ENCODE measurements around the gene USP48.
"Not testable (repeated sequence)": the region's sequence is repeated elsewhere in the genome, so short reads cannot be mapped to it uniquely, and the experiment has no call there.

Gene USP48

GRCh38 chr1:21775985-21776562, 6.9 kb downstream of the USP48 start:
- no peaks in the 10 kb centered on the region for H3K36me3 ChIP-seq (ENCODE audit: insufficient read depth, low read length)
- no peaks in the 10 kb centered on the region for H3K4me1 ChIP-seq (ENCODE audit: insufficient read depth, low read length)
- no peak overlapping the region for H3K4me3 ChIP-seq (ENCODE audit: low read length)
- H3K9me3 ChIP-seq (ENCODE audit: low read length), result peaks cover 1% of the 10 kb centered on the region
- no peak overlapping the region for H2AFZ ChIP-seq (ENCODE audit: low read depth, low read length)
- H3K27me3 ChIP-seq (ENCODE audit: insufficient read depth, low read length), result no peaks in the 10 kb centered on the region

DNA sequence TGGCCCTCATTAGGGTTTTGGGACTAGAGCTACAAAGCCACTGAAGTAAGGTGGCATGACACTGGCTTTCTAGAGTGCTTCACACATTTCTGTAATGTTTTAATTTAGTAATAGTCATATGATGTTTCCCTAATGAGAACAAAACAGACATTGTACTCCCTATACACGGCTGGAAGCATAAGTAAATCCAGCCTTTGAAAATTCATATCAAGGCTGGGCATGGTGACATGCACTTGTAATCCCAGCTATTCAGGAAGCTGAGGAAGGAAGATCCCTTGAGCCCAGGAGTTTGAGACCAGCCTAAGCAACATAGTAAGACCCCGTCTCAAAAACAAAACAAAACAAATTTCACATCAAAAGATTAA, 7.4 kb downstream of the USP48 start:
- peaks cover 1% of the 10 kb centered on the region for H3K9me3 ChIP-seq (ENCODE audit: low read length)
- no peaks in the 10 kb centered on the region for H3K4me1 ChIP-seq (ENCODE audit: insufficient read depth, low read length)
- H3K4me3 ChIP-seq (ENCODE audit: low read length), result no peak overlapping the region
- H3K36me3 ChIP-seq (ENCODE audit: insufficient read depth, low read length), result no peaks in the 10 kb centered on the region
- H3K27me3 ChIP-seq (ENCODE audit: insufficient read depth, low read length), result no peaks in the 10 kb centered on the region
- no peak overlapping the region for H2AFZ ChIP-seq (ENCODE audit: low read depth, low read length)

DNA sequence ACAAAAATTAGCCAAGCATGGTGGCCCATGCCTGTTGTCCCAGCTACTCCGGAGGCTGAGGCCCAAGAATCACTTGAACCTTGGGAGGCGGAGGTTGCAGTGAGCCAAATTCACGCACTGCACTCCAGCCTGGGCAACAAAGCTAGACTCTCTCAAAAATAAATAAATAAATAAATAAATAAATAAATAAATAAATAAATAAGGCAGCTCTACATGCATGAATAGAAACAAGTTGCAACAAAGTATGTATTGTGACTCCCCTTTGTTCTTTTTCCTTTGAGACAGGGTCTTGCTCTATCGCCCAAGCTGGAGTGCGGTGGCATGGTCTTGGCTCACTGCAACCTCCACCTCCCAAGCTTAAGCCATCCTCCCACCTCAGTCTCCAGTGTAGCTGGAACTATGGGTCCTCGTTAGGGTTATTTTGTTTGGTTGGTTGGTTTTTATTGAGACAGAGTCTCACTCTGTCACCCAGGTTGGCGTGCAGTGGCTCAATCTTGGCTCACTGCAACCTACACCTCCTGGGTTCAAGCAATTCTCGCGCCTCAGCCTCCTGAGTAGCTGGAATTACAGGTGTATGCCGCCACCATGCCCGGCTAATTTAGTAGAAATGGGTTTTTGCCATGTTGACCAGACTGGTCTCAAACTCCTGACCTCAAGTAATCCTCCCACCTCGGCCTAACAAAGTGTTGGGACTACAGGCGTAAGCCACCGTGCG, 8.0 kb downstream of the USP48 start:
- Histone ChIP-seq H2AFZ (ENCODE audit: low read depth, low read length) (no peak overlapping the region), H3K4me3 (ENCODE audit: low read length) (no peak overlapping the region), H3K4me1 (ENCODE audit: insufficient read depth, low read length) (no peaks in the 10 kb centered on the region), H3K9me3 (ENCODE audit: low read length) (peaks cover 1% of the 10 kb centered on the region), H3K27me3 (ENCODE audit: insufficient read depth, low read length) (no peaks in the 10 kb centered on the region), H3K36me3 (ENCODE audit: insufficient read depth, low read length) (no peaks in the 10 kb centered on the region)

- no peak overlapping the region for H3K4me3 ChIP-seq (ENCODE audit: low read length)
- H3K9me3 ChIP-seq (ENCODE audit: low read length), result peaks cover 1% of the 10 kb centered on the region
- no peaks in the 10 kb centered on the region for H3K4me1 ChIP-seq (ENCODE audit: insufficient read depth, low read length)
- no peaks in the 10 kb centered on the region for H3K27me3 ChIP-seq (ENCODE audit: insufficient read depth, low read length)
- no peak overlapping the region for H2AFZ ChIP-seq (ENCODE audit: low read depth, low read length)
- H3K36me3 ChIP-seq (ENCODE audit: insufficient read depth, low read length), result peaks cover 2% of the 10 kb centered on the region
These were observed 9.4 kb downstream of the USP48 start for GRCh38 chr1:21773585-21773984.

- H3K9me3 ChIP-seq (ENCODE audit: low read length); H2AFZ ChIP-seq (ENCODE audit: low read depth, low read length); H3K4me3 ChIP-seq (ENCODE audit: low read length); H3K36me3 ChIP-seq (ENCODE audit: insufficient read depth, low read length); H3K4me1 ChIP-seq (ENCODE audit: insufficient read depth, low read length); H3K27me3 ChIP-seq (ENCODE audit: insufficient read depth, low read length): not testable (repeated sequence)
These were observed 11.3 kb downstream of the USP48 start for GRCh38 chr1:21771672-21772071.

DNA sequence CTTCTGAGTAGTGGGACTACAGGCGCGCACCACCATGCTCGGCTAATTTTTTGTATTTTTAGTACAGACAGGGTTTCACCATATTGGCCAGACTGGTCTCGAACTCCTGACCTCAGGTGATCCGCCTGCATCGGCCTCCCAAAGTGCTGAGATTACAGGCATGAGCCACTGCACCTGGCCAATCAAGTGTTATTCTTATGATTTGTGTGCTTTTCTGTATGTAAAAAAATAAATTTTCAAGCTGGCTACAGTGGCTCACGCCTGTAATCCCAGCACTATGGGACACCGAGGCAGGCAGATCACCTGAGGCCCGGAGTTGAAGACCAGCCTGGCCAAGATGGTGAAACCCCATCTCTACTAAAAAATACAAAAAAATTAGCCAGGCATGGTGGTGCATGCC, 12.3 kb downstream of the USP48 start:
- not testable (repeated sequence) for H3K36me3 ChIP-seq (ENCODE audit: insufficient read depth, low read length); H3K9me3 ChIP-seq (ENCODE audit: low read length); H3K4me3 ChIP-seq (ENCODE audit: low read length); H2AFZ ChIP-seq (ENCODE audit: low read depth, low read length); H3K4me1 ChIP-seq (ENCODE audit: insufficient read depth, low read length); H3K27me3 ChIP-seq (ENCODE audit: insufficient read depth, low read length)

DNA sequence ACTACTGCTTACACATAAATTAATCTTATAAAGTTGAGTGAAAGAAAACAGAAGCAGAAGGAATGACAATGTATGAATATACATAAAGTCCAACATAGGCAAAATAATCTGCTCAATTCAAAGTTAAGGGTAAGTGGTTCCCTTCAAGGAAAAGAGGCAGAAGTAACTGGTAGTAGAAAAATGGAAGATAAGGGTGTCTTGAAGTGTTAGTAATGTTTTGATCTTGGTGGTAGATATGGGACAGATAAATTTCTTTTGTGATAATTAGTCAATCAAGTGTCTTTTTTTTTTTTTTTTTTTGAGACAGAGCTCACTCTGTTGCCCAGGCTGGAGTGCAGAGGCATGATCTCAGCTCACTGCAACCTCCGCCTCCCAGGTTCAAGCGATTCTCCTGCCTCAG, 12.7 kb downstream of the USP48 start:
- H3K9me3 ChIP-seq (ENCODE audit: low read length), result no peaks in the 10 kb centered on the region

GRCh38 chr1:21767106-21767505, 15.8 kb downstream of the USP48 start:
- not testable (repeated sequence) for H3K4me3 ChIP-seq (ENCODE audit: low read length); H3K27me3 ChIP-seq (ENCODE audit: insufficient read depth, low read length); H2AFZ ChIP-seq (ENCODE audit: low read depth, low read length); H3K9me3 ChIP-seq (ENCODE audit: low read length); H3K36me3 ChIP-seq (ENCODE audit: insufficient read depth, low read length)
- peaks cover 10% of the 10 kb centered on the region for H3K4me1 ChIP-seq (ENCODE audit: insufficient read depth, low read length)

More for the DNA sequence above, 12.7 kb downstream of the USP48 start:
- peaks cover 2% of the 10 kb centered on the region for H3K4me1 ChIP-seq (ENCODE audit: insufficient read depth, low read length)
- no peak overlapping the region for H3K4me3 ChIP-seq (ENCODE audit: low read length)
- H3K27me3 ChIP-seq (ENCODE audit: insufficient read depth, low read length), result no peaks in the 10 kb centered on the region
- no peak overlapping the region for H2AFZ ChIP-seq (ENCODE audit: low read depth, low read length)
- peaks cover 2% of the 10 kb centered on the region for H3K36me3 ChIP-seq (ENCODE audit: insufficient read depth, low read length)

DNA sequence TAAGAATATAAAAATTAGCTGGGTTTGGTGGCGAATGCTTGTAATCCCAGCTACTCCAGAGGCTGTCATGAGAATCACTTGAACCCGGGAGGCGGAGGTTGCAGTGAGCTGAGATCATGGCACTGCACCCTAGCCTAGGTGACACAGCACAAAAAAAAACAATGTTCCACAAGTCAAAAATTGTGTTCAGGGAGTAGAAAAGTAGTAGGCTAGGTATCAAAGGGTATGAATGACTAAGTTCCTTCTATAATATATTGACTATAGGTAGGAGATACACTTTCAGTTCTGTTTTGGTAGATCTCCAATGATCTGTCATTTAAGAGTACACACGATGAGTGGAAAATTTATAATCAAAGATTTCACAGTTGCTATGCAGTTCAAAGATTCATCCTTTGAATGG, 16.7 kb downstream of the USP48 start:
- Histone ChIP-seq H2AFZ (ENCODE audit: low read depth, low read length) (no peak overlapping the region), H3K4me3 (ENCODE audit: low read length) (no peak overlapping the region), H3K4me1 (ENCODE audit: insufficient read depth, low read length) (peaks cover 10% of the 10 kb centered on the region), H3K27me3 (ENCODE audit: insufficient read depth, low read length) (no peaks in the 10 kb centered on the region), H3K9me3 (ENCODE audit: low read length) (no peaks in the 10 kb centered on the region), H3K36me3 (ENCODE audit: insufficient read depth, low read length) (peaks cover 2% of the 10 kb centered on the region)

- no peak overlapping the region for H3K4me3 ChIP-seq (ENCODE audit: low read length)
- peaks cover 10% of the 10 kb centered on the region for H3K4me1 ChIP-seq (ENCODE audit: insufficient read depth, low read length)
- peaks cover 2% of the 10 kb centered on the region for H3K36me3 ChIP-seq (ENCODE audit: insufficient read depth, low read length)
- no peaks in the 10 kb centered on the region for H3K9me3 ChIP-seq (ENCODE audit: low read length)
- H3K27me3 ChIP-seq (ENCODE audit: insufficient read depth, low read length), result no peaks in the 10 kb centered on the region
- H2AFZ ChIP-seq (ENCODE audit: low read depth, low read length), result no peak overlapping the region
These were observed 18.1 kb downstream of the USP48 start for GRCh38 chr1:21764615-21765423.

GRCh38 chr1:21763694-21764419, 19.1 kb downstream of the USP48 start:
- Histone ChIP-seq H3K27me3 (ENCODE audit: insufficient read depth, low read length) (no peaks in the 10 kb centered on the region), H3K4me1 (ENCODE audit: insufficient read depth, low read length) (peaks cover 10% of the 10 kb centered on the region), H3K9me3 (ENCODE audit: low read length) (no peaks in the 10 kb centered on the region), H3K4me3 (ENCODE audit: low read length) (no peak overlapping the region), H2AFZ (ENCODE audit: low read depth, low read length) (no peak overlapping the region), H3K36me3 (ENCODE audit: insufficient read depth, low read length) (no peaks in the 10 kb centered on the region)

- H3K27me3 ChIP-seq (ENCODE audit: insufficient read depth, low read length), result no peaks in the 10 kb centered on the region
- no peak overlapping the region for H3K4me3 ChIP-seq (ENCODE audit: low read length)
- peaks cover 10% of the 10 kb centered on the region for H3K4me1 ChIP-seq (ENCODE audit: insufficient read depth, low read length)
- H3K36me3 ChIP-seq (ENCODE audit: insufficient read depth, low read length), result no peaks in the 10 kb centered on the region
- H3K9me3 ChIP-seq (ENCODE audit: low read length), result no peaks in the 10 kb centered on the region
- no peak overlapping the region for H2AFZ ChIP-seq (ENCODE audit: low read depth, low read length)
These were observed 19.7 kb downstream of the USP48 start for GRCh38 chr1:21763236-21763635.

DNA sequence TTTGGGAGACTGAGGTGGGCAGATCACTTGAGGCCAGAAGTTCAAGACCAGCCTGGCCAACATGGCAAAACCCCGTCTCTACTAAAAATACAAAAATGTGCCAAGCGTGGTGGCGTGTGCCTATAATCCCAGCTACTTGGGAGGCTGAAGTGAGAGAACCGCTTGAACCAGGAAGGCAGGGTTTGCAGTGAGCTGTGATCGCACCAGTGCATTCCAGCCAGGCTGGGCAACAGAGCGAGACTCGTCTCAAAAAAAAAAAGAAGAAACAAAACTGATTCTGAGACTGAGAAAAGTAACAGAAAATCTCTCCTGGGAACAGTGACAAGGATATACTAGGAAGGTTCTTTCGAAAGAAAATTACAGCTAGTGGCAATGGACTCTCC, 20.9 kb downstream of the USP48 start:
- Histone ChIP-seq H3K27me3 (ENCODE audit: insufficient read depth, low read length) (no peaks in the 10 kb centered on the region), H3K4me3 (ENCODE audit: low read length) (no peak overlapping the region), H3K9me3 (ENCODE audit: low read length) (no peaks in the 10 kb centered on the region), H3K4me1 (ENCODE audit: insufficient read depth, low read length) (peaks cover 10% of the 10 kb centered on the region), H2AFZ (ENCODE audit: low read depth, low read length) (no peak overlapping the region), H3K36me3 (ENCODE audit: insufficient read depth, low read length) (peaks cover 3% of the 10 kb centered on the region)
